Right atrium auricular region (tissue), 2 donors: ENCODE results near the gene OR2AJ1. TPM values are rescaled to one million over a fixed set of nuclear protein-coding genes. Genes with fewer than 3 reads are reported as not detected.

ENCODE experiments used
- DNase-seq: peaks from one replicate; pipeline ENCODE4 v3.0.0-alpha.2; 2019; ENCODE audit warnings: low spot score
- H3K27ac ChIP-seq, 2 donors: fragments of 200-600 bp; sonication (generic); 1 replicate in 1 of 2; 2 replicates in 1 of 2; pipeline ENCODE4 v1.5.1; 2016 to 2019
- H3K27me3 ChIP-seq, 2 donors: fragments of 200-600 bp; sonication (generic); one replicate each; pipeline versions ENCODE4 v1.5.1 to v1.6.0; 2017 to 2019
- H3K36me3 ChIP-seq: fragments of 200-600 bp; sonication (generic); one replicate; pipeline ENCODE4 v1.5.1; 2016
- H3K4me1 ChIP-seq, 2 donors: fragments of 200-600 bp; sonication (generic); one replicate each; pipeline versions ENCODE4 v1.5.1 to v1.6.0; 2017 to 2019
- H3K4me3 ChIP-seq, 2 donors: fragments of 200-600 bp; sonication (generic); 1 replicate in 1 of 2; 2 replicates in 1 of 2; pipeline ENCODE4 v1.5.1; 2017 to 2019; ENCODE audit warnings: mild to moderate bottlenecking in 1 of 2, moderate library complexity in 1 of 2
- H3K9me3 ChIP-seq, 2 donors: fragments of 200-600 bp; sonication (generic); one replicate each; pipeline ENCODE4 v1.5.1; 2019
- CTCF ChIP-seq, 2 donors: fragments of 200-600 bp; sonication (generic); IDR thresholded peaks; one replicate each; pipeline ENCODE4 v1.5.1; 2019; ENCODE audit warnings: antibody characterized with exemption in 2 of 2
- total RNA-seq, 2 donors: library from RNA; depleted of rRNA; stranded (reverse); fragments of >200 nt; gene quantifications; one replicate each; pipeline ENCODE4 v1.1.0, GENCODE V29; 2016

OR2AJ1 gene
- total RNA-seq, 2 donors from 2014 or later, result not detected

GRCh38 chr1:247962911-247963588 is 38.4 kb downstream of the OR2AJ1 start:
- no peak overlapping the region for H3K4me3 ChIP-seq
- H3K27ac ChIP-seq, result no peak overlapping the region
- H3K36me3 ChIP-seq, result no peaks in the 10 kb centered on the region
- H3K4me1 ChIP-seq, result no peaks in the 10 kb centered on the region
- H3K27me3 ChIP-seq, result no peaks in the 10 kb centered on the region
- DNase-seq, result no peak
- H3K9me3 ChIP-seq, result no peaks in the 10 kb centered on the region
- no peak for TF ChIP-seq CTCF (IDR thresholded peaks at IDR 0.05)

DNA sequence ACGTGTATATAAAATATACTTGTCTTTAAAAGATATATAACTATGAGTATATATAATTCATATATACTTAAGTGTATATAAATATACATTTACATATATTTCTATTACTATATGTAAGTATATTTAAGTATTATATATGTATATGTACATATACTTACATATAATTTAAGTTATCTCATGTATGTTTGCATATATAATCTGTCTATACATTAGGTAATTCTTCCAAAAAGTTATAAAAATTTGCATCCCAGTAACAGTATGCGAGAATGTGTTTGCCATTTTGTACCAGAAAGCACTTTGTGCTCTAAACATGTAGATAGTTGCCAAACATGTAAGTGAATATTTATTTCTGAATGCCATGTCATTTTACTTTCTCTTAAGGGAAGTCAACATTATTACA is 40.2 kb downstream of the OR2AJ1 start, which contains the start of gene OR2AK2:
OR2AK2 (plus strand) TSS at position 301 of the 400 bp plus-strand sequence. CDS start 144 bp downstream, outside the sequence.
- no peaks in the 10 kb centered on the region for H3K27me3 ChIP-seq
- no peak for TF ChIP-seq CTCF (IDR thresholded peaks at IDR 0.05)
- no peaks in the 10 kb centered on the region for H3K36me3 ChIP-seq
- H3K4me1 ChIP-seq, result no peaks in the 10 kb centered on the region
- H3K27ac ChIP-seq, result no peak within 1 kb of the TSS
- H3K4me3 ChIP-seq, result no peak within 1 kb of the TSS
- no peaks in the 10 kb centered on the region for H3K9me3 ChIP-seq
- DNase-seq, result no peak

DNA sequence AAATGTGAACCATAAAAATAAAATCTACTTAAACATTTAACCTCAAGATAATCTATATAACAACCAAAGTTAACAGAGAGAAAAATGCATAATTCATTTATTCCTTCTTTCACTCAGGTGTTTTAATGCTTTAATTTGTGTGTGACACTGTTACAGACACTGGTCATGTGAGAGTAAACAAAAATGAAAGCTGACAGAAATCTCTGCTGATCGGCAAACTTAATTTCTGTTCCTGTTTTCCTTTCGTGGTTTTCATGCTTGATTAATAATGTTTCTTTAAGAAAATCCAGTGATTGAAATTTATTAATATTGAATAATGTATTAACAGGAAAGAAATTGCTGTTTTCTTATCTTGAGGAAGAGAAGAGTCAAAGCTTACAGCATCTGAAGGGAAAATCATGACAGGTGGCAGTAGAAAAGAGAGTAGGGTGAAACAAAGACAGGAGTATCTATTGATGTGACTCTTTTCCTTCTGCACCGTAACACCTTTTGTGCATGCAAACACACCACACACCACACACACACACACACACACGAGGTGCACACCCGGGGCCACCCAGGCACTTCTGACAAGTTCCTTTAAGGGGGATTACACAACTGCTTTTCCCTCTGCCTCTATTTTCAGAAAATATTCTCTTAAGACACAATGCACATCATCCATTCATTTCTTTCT is 42.0 kb downstream of the OR2AJ1 start:
- no peak for TF ChIP-seq CTCF (IDR thresholded peaks at IDR 0.05)
- no peaks in the 10 kb centered on the region for H3K4me1 ChIP-seq
- no peak for DNase-seq
- no peak overlapping the region for H3K4me3 ChIP-seq
- no peak overlapping the region for H3K27ac ChIP-seq
- H3K36me3 ChIP-seq, result no peaks in the 10 kb centered on the region
- H3K9me3 ChIP-seq, result no peaks in the 10 kb centered on the region
- H3K27me3 ChIP-seq, result no peaks in the 10 kb centered on the region

Other genes with a start within 250 kb of the OR2AJ1 start
- not detected for gene OR13G1, start 245.2 kb upstream of the OR2AJ1 start, total RNA-seq
- not detected for gene OR6F1, start 208.2 kb upstream of the OR2AJ1 start, total RNA-seq
- not detected for gene OR14K1, start 186.3 kb upstream of the OR2AJ1 start, total RNA-seq
- not detected for gene OR14A2, start 176.7 kb upstream of the OR2AJ1 start, total RNA-seq
- gene OR1C1, start 164.3 kb upstream of the OR2AJ1 start, total RNA-seq, result not detected
- gene OR14A16, start 100.8 kb upstream of the OR2AJ1 start, total RNA-seq, result not detected
- not detected for gene OR11L1, start 83.0 kb upstream of the OR2AJ1 start, total RNA-seq
- gene TRIM58, start 67.7 kb upstream of the OR2AJ1 start, total RNA-seq, result 1 to 10 TPM; 2.6 to 8.6 TPM
- 1 to 10 TPM in 1 of 2 donors, not detected in 1; 3.0 TPM for gene OR2W3, start 29.3 kb upstream of the OR2AJ1 start, total RNA-seq
- not detected for gene OR2T8, start 4.6 kb upstream of the OR2AJ1 start, total RNA-seq
- not detected for gene OR2L8, start 24.0 kb downstream of the OR2AJ1 start, total RNA-seq
- not detected for gene OR2AK2, start 40.3 kb downstream of the OR2AJ1 start, total RNA-seq
- gene OR2L5, start 88.8 kb downstream of the OR2AJ1 start, total RNA-seq, result not detected
- not detected for gene OR2L2, start 105.2 kb downstream of the OR2AJ1 start, total RNA-seq
- not detected for gene OR2L3, start 121.9 kb downstream of the OR2AJ1 start, total RNA-seq
- gene OR2L13, start 170.3 kb downstream of the OR2AJ1 start, total RNA-seq, result not detected
- not detected for gene OR2M5, start 220.3 kb downstream of the OR2AJ1 start, total RNA-seq
- not detected for gene OR2M2, start 249.9 kb downstream of the OR2AJ1 start, total RNA-seq